ENCODE results near the gene GPBP1.
"Not testable (repeated sequence)": the region's sequence is repeated elsewhere in the genome, so short reads cannot be mapped to it uniquely, and the experiment has no call there.

The GPBP1 gene

GRCh38 chr5:57185313-57185712 lies 11.5 kb downstream of the GPBP1 start:
- TF ChIP-seq CTCF (IDR thresholded peaks at IDR 0.05; ENCODE audit: low read depth, low read length, poor library complexity, severe bottlenecking) (no peak), EZH2phosphoT487 (IDR thresholded peaks at IDR 0.05; ENCODE audit: borderline replicate concordance, low read length) (no peak)
- Histone ChIP-seq H3K4me1 (ENCODE audit: control insufficient read depth, low read length) (peaks cover 72% of the 10 kb centered on the region), H3K27me3 (ENCODE audit: control insufficient read depth, low read length) (no peaks in the 10 kb centered on the region), H3K27ac (ENCODE audit: low read depth, low read length) (no peak overlapping the region), H3K79me2 (ENCODE audit: control insufficient read depth, low read length) (peaks cover 100% of the 10 kb centered on the region), H3K4me2 (ENCODE audit: low read length) (peak overlapping the region; percentile 40), H3K9me3 (ENCODE audit: control insufficient read depth, insufficient read depth, low read length) (no peaks in the 10 kb centered on the region), H3K36me3 (ENCODE audit: control insufficient read depth, low read length) (peaks cover 70% of the 10 kb centered on the region), H3F3A (ENCODE audit: control insufficient read depth, insufficient read depth) (0 out of 2 replicates have a peak, but pooled peaks cover 7% of the 10 kb centered on the region), H4K20me1 (ENCODE audit: control insufficient read depth, insufficient read depth, low read depth, low read length) (peaks cover 64% of the 10 kb centered on the region), H3K9me2 (replicated peaks; ENCODE audit: control insufficient read depth, low read length) (no peaks in the 10 kb centered on the region), H3K4me3 (ENCODE audit: low read length) (peak overlapping the region; percentile 8; the same call in 1 of the 2 replicates)

GRCh38 chr5:57186194-57186593 lies 12.3 kb downstream of the GPBP1 start:
- no peak overlapping the region for H3K27ac ChIP-seq (ENCODE audit: low read depth, low read length)
- TF ChIP-seq EZH2phosphoT487 (IDR thresholded peaks at IDR 0.05; ENCODE audit: borderline replicate concordance, low read length) (no peak), CTCF (IDR thresholded peaks at IDR 0.05; ENCODE audit: low read depth, low read length, poor library complexity, severe bottlenecking) (no peak)
- no peaks in the 10 kb centered on the region for H3K27me3 ChIP-seq (ENCODE audit: control insufficient read depth, low read length)
- H3F3A ChIP-seq (ENCODE audit: control insufficient read depth, insufficient read depth): 0 out of 2 replicates have a peak, but pooled peaks cover 7% of the 10 kb centered on the region
- no peaks in the 10 kb centered on the region for H3K9me2 ChIP-seq (replicated peaks; ENCODE audit: control insufficient read depth, low read length)
- peak overlapping the region; percentile 40 for H3K4me2 ChIP-seq (ENCODE audit: low read length)
- H4K20me1 ChIP-seq (ENCODE audit: control insufficient read depth, insufficient read depth, low read depth, low read length): peaks cover 64% of the 10 kb centered on the region
- peaks cover 100% of the 10 kb centered on the region for H3K79me2 ChIP-seq (ENCODE audit: control insufficient read depth, low read length)
- H3K4me1 ChIP-seq (ENCODE audit: control insufficient read depth, low read length): peaks cover 63% of the 10 kb centered on the region
- no peaks in the 10 kb centered on the region for H3K9me3 ChIP-seq (ENCODE audit: control insufficient read depth, insufficient read depth, low read length)
- peaks cover 71% of the 10 kb centered on the region for H3K36me3 ChIP-seq (ENCODE audit: control insufficient read depth, low read length)
- peak overlapping the region; percentile 30 for H3K4me3 ChIP-seq (ENCODE audit: low read length)

GRCh38 chr5:57187977-57188376 lies 14.1 kb downstream of the GPBP1 start:
- peak overlapping the region; percentile 40 for H3K4me2 ChIP-seq (ENCODE audit: low read length)
- not testable (repeated sequence) for H3K9me3 ChIP-seq (ENCODE audit: control insufficient read depth, insufficient read depth, low read length); H3K27ac ChIP-seq (ENCODE audit: low read depth, low read length); H3K9me2 ChIP-seq (replicated peaks; ENCODE audit: control insufficient read depth, low read length); H3F3A ChIP-seq (ENCODE audit: control insufficient read depth, insufficient read depth); H3K27me3 ChIP-seq (ENCODE audit: control insufficient read depth, low read length)
- H3K4me3 ChIP-seq (ENCODE audit: low read length): peak overlapping the region; percentile 11
- peaks cover 100% of the 10 kb centered on the region for H3K79me2 ChIP-seq (ENCODE audit: control insufficient read depth, low read length)
- peaks cover 68% of the 10 kb centered on the region for H4K20me1 ChIP-seq (ENCODE audit: control insufficient read depth, insufficient read depth, low read depth, low read length)
- peaks cover 77% of the 10 kb centered on the region for H3K36me3 ChIP-seq (ENCODE audit: control insufficient read depth, low read length)
- H3K4me1 ChIP-seq (ENCODE audit: control insufficient read depth, low read length): peaks cover 56% of the 10 kb centered on the region

- TF ChIP-seq CTCF (IDR thresholded peaks at IDR 0.05; ENCODE audit: low read depth, low read length, poor library complexity, severe bottlenecking) (no peak), EZH2phosphoT487 (IDR thresholded peaks at IDR 0.05; ENCODE audit: borderline replicate concordance, low read length) (no peak)
- Histone ChIP-seq H3K79me2 (ENCODE audit: control insufficient read depth, low read length) (peaks cover 100% of the 10 kb centered on the region), H3K9me2 (replicated peaks; ENCODE audit: control insufficient read depth, low read length) (no peaks in the 10 kb centered on the region), H4K20me1 (ENCODE audit: control insufficient read depth, insufficient read depth, low read depth, low read length) (peaks cover 61% of the 10 kb centered on the region), H3K4me2 (ENCODE audit: low read length) (no peak overlapping the region), H3K27ac (ENCODE audit: low read depth, low read length) (no peak overlapping the region), H3F3A (ENCODE audit: control insufficient read depth, insufficient read depth) (0 out of 2 replicates have a peak, but pooled peaks cover 7% of the 10 kb centered on the region), H3K36me3 (ENCODE audit: control insufficient read depth, low read length) (peaks cover 78% of the 10 kb centered on the region), H3K4me1 (ENCODE audit: control insufficient read depth, low read length) (peaks cover 49% of the 10 kb centered on the region), H3K4me3 (ENCODE audit: low read length) (no peak overlapping the region), H3K27me3 (ENCODE audit: control insufficient read depth, low read length) (no peaks in the 10 kb centered on the region), H3K9me3 (ENCODE audit: control insufficient read depth, insufficient read depth, low read length) (no peaks in the 10 kb centered on the region)
Observed at GRCh38 chr5:57189515-57189914, 15.7 kb downstream of the GPBP1 start.
